ENCODE data around the gene SIAH3.

The SIAH3 gene

DNA sequence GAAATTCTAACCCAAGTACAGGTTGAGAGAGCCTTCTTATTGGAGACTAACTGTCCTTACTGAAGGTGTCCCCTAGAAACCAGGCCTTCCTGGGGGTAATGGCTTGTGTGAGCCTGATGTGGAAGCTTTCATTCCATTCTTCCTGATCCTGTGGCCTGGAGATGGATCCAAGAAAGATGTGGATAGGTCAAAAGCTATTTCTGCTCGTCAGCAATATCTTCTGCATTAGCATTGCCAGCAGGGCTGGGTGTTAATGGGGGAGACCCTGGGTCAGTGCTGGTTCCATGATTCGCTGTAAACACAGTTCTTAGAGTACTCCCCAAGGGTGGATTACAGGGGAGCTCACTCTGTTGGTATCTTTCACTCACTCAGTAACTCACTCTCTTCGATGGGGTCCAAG lies 106.6 kb downstream of the SIAH3 start:
- DNase-seq (ENCODE audit: low read depth in 2 of 3, low spot score in 1 of 3), result no peak

DNA sequence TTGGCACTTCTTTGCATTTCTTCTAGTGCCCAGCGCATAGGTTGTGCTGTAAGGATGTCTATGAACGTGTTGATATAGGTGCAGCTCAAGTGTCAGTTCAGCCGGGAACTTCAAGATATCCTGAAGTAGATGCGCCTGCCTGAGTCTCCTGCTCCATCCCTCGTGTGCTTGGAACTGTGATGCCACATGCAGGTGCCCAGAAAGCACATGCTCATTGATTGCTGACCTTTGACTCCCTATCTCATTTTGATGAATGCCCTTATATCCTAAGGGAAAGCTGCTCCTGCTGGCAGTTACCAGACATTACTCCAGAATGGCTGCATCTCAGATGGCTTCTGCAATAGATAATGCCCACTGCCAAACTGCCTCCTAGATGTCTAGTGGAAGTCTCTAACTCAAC lies 108.6 kb downstream of the SIAH3 start:
- DNase-seq (ENCODE audit: low read depth in 2 of 3, low spot score in 1 of 3), result no peak

DNA sequence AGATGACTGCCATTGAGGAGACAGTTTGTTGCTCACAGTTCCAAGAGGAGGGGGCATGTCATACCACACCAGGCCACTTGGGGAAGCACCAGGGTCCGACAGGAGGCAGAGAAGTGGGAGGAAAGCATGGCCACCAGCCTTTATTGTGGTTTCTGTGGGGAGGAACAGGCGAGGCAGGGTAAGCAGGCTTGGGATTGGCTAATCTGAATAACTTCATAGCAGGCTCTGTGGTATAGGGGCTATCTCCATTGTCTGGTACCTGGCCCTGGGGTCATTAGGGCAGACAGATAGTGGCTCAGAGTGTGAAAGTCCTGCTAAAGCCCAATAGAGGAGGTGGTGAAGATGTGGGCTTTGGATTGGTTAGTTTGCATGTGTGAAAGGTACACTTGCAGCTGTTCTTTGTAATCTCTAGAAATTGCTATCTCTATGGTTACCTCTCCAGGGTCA lies 114.0 kb downstream of the SIAH3 start:
- DNase-seq (ENCODE audit: low read depth in 2 of 3, low spot score in 1 of 3), result peak; percentile 3 to 18 (median 5)

DNA sequence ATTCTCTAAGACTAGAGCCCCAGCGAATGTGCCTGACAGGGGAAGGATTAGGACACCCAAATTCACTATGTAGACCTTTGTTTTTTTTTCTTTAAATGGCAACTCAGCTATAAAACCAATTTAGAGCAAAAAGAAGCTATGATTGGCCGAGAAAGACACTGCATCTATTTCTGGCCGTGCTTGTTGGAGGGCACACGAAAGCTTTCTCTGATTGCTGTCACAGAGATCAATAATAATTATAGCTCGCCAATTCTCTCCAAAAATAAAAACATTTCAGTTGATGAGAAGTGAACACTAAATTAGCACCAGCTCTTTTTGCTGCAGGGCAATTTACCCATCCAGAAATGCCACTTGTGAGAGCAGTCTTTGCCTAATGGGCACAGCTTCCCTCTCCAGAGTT lies 118.2 kb downstream of the SIAH3 start:
- DNase-seq (ENCODE audit: low read depth in 2 of 3, low spot score in 1 of 3), result no peak

DNA sequence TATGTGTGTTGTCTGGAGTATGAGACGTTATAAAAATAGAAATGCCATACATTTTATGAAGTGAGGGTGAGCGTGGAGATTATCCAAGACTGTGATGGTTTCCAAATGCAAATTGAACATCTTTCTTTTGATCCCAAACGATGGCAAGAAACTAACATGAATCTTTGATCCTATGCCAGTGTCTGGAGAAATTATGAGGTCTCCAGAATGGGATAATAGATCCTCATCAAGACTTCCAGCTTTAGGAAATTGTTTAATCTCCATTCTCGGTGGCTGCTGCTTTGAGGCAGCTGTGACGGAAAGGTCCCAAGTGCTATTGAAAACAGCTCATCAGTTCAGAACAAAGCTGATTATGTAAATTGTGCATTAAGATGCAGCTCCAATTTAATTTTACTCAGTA lies 118.6 kb downstream of the SIAH3 start:
- DNase-seq (ENCODE audit: low read depth in 2 of 3, low spot score in 1 of 3), result no peak

DNA sequence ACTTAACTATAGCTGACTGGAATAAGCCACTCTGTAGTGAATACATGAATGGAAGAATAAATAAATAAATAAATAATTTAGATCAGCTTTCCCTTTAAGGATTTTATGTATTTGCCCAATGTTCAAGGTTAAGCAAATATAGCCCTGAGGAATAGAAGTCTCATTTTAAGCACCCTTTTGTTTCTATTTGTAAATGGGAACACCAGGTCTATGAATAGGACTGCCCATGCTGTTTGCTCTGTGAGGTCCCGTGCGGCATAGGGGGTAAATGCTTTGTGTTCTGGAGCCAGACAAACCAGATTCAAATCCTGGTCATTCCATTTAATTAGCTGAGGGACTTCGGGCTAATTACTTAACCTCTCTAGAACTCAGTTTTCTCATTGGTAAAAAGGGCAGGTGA lies 120.1 kb downstream of the SIAH3 start:
- no peak for DNase-seq (ENCODE audit: low read depth in 2 of 3, low spot score in 1 of 3)

DNA sequence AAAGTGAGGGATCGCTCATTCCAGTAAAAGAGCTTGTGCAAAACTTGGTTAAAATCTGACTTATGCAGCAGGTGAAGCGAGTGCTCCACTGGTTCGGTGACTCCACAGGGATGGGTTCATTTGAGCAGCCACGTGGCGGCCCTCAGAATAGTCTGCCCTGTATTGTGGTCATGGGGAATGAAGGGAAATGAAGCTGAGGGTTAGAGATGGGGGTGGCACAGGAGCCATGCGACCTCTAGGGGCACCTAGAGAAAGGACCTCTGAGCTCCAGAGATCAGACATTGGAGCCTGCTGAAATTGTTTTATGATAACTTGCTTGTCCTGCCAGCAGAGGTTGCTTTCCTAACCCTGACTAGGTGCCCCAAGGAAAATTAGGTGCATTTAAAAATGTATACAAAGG lies 122.8 kb downstream of the SIAH3 start:
- DNase-seq (ENCODE audit: low read depth in 2 of 3, low spot score in 1 of 3), result no peak
